ENCODE results near the gene WDR45B.

Gene WDR45B

GRCh38 chr17:82675476-82676245 is 27.4 kb upstream of the WDR45B start:
- DNase-seq, result no peak

- DNase-seq, result no peak
Observed at GRCh38 chr17:82674656-82675475, 26.6 kb upstream of the WDR45B start.

- DNase-seq, result no peak
Observed at GRCh38 chr17:82670661-82671450, 22.6 kb upstream of the WDR45B start.

GRCh38 chr17:82668631-82669099 is 20.4 kb upstream of the WDR45B start:
- no peak for DNase-seq

- DNase-seq, result no peak
Observed at GRCh38 chr17:82668024-82668630, 19.9 kb upstream of the WDR45B start.

- no peak for DNase-seq
Observed at GRCh38 chr17:82667668-82668000, 19.4 kb upstream of the WDR45B start.

GRCh38 chr17:82666931-82667667 is 18.9 kb upstream of the WDR45B start:
- DNase-seq, result no peak

- no peak for DNase-seq
Observed at GRCh38 chr17:82665891-82666290, 17.6 kb upstream of the WDR45B start.

- no peak for DNase-seq
Observed at GRCh38 chr17:82665217-82665616, 17.0 kb upstream of the WDR45B start.

- no peak for DNase-seq
Observed at GRCh38 chr17:82664701-82665182, 16.5 kb upstream of the WDR45B start.

- no peak for DNase-seq
Observed at GRCh38 chr17:82664276-82664575, 16.0 kb upstream of the WDR45B start.

GRCh38 chr17:82663381-82664275 is 15.4 kb upstream of the WDR45B start:
- no peak for DNase-seq

- no peak for DNase-seq
Observed at GRCh38 chr17:82662711-82663261, 14.5 kb upstream of the WDR45B start.

GRCh38 chr17:82661717-82662683 is 13.8 kb upstream of the WDR45B start:
- DNase-seq, result no peak

- no peak for DNase-seq
Observed at GRCh38 chr17:82659886-82660285, 11.6 kb upstream of the WDR45B start.

GRCh38 chr17:82658796-82659452 is 10.7 kb upstream of the WDR45B start:
- no peak for DNase-seq

- no peak for DNase-seq
Observed at GRCh38 chr17:82658331-82658730, 10.1 kb upstream of the WDR45B start.

GRCh38 chr17:82657926-82658325 is 9.7 kb upstream of the WDR45B start:
- DNase-seq, result no peak

GRCh38 chr17:82656266-82656665 is 8.0 kb upstream of the WDR45B start:
- DNase-seq, result no peak
